NCI-H82 treated with DMSO at 0.1 percent for 48 hours (cell line): ENCODE data around the gene CFAP251.

Experiments
- DNase-seq: peaks from one replicate; lab custom pipeline; 2025; ENCODE audit not compliant: unreplicated experiment; lab: John Stamatoyannopoulos, UW

The CFAP251 gene

DNA sequence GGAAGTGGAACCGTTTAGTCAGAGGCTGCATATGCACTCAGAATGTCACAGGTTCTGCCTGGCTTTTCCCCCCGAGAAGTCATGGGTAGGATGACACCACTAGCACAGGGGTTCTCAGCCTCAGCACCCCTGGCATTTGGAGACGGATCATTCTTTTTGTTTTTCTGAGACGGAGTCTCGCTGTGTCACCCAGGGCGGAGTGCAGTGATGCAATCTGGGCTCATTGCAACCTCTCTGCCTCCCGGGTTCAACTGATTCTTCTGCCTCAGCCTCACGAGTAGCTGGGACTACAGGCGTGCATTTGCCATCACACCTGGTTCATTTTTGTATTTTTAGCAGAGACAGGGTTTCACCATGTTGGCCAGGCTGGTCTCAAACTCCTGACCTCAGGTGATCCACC lies 131.4 kb downstream of the CFAP251 start:
- DNase-seq, result no peak

GRCh38 chr12:122050706-122051105 lies 132.3 kb downstream of the CFAP251 start:
- DNase-seq, result no peak

GRCh38 chr12:122051231-122051876 lies 133.0 kb downstream of the CFAP251 start:
- DNase-seq, result no peak

DNA sequence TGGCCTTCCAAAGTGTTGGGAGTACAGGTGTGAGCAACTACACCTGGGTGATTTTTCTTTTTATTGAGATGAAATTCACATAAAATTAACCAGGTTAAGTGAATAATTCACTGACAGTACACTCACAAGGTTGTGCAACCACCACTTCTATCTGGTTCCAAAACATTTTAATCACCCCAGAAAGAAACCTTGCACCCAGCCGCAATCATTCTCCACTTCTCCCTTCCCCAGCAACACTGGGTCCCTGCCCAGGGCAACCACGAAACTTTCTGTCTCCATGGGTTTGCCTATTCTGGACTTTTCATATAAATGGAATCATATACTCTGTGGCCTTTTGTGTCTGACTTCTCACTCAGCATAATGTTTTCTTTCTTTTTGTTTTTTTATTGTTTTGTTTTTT lies 133.9 kb downstream of the CFAP251 start:
- DNase-seq, result no peak
